GM21528 (cell line): Measurements from ENCODE around the gene TMED6.

Experiments
- ATAC-seq: cut with Tn5 transposase; IDR thresholded peaks from one replicate; pipeline ENCODE4 v1.9.1; 2021; ENCODE audit warnings: mild to moderate bottlenecking, moderate library complexity; ENCODE audit not compliant: unreplicated experiment, low FRiP score

Gene TMED6

GRCh38 chr16:69351309-69352027 lies at the start of gene TMED6:
Gene TMED6, minus strand, starts transcription at chr16:69351786. Its CDS starts 33 bp downstream, at chr16:69351753.
- no peak for ATAC-seq

DNA sequence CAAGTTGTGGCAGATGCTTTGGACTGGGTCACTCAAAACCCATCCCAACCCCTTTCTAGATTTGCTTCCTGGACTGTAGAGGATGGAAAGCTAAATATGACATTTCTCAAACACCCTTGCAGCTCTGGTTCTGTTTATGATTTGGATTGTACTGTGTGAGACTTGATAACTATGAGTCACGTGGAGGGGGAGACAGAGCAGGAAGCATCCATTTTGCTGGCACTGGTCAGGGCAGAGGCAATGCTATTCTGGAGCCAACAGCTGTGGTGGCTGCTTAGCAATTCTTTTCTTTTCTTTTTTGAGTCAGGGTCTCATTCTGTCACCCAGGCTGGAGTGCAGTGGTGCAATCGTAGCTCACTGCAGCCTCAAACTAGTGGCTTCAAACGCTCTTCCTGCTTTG lies 47.8 kb upstream of the TMED6 start:
- ATAC-seq: no peak

DNA sequence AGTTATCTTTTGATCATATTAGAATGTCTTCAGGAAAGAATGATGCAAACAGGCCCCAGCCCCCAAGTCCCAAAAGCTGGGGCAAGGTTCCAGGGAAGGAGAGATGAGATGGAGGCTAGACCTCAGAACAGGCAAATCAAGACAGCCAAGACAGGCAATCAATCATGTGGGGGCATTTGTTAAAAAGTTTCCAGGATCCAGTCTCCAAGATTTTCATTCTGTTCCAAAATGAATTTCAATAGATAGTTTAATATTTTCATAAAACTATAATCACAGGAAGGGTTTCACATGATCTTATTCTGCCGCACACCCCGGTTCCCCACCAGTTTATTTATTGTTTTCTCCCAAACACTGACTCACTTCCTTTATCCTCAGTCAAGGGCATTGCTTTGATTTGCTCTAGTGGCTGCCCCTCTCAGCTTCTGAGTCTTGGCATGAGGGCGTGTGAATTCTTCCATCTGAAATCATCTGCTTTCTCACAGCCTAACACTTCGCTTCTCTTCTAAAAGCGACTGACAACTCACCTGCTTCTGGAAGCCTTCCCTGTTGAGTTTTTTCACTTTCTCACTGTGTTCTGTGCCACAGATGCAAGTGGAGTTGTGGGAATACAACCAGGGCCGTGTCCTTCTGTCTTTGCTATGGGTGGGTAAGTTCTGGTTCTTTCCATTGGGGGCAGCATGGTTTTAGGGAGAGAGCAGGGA lies 46.4 kb upstream of the TMED6 start:
- ATAC-seq: no peak

GRCh38 chr16:69396187-69397061 lies 44.8 kb upstream of the TMED6 start:
- no peak for ATAC-seq

DNA sequence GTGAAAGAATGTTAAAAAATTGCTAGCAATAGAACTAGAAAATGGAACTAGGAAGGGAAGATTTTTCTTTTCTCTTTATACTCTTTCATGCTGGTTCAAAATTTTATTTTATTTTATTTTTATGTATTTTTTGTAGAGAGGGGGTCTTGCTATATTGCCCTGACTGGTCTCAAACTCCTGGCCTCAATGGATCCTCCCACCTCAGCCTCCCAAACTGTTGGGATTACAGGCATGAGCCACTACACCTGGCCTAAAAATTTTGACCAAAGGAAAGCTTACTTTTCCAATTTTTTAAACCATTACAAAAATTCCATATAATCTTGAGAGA lies 44.2 kb upstream of the TMED6 start:
- no peak for ATAC-seq

GRCh38 chr16:69393898-69394849 lies 42.6 kb upstream of the TMED6 start:
- no peak for ATAC-seq

- ATAC-seq: no peak
These were observed 35.0 kb upstream of the TMED6 start for GRCh38 chr16:69386596-69386995.

DNA sequence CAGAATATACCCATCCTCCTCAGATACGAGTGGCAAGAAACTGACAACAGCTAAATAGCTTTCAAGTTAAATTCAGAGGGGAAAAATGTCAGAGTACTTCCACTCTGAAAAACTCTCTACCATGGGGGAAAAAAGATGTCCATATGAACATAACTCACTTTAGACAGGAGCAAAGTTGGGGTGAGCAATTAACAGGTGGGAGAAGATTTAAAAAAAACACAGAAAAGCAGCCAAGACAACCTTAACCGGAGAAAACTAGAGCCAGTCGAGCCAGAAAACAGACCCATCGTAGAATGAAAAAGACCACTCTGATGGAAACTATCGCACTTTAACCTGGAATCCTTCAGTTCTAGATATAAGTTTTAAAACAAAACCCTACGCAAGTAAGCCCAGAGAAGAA lies 33.4 kb upstream of the TMED6 start:
- no peak for ATAC-seq

DNA sequence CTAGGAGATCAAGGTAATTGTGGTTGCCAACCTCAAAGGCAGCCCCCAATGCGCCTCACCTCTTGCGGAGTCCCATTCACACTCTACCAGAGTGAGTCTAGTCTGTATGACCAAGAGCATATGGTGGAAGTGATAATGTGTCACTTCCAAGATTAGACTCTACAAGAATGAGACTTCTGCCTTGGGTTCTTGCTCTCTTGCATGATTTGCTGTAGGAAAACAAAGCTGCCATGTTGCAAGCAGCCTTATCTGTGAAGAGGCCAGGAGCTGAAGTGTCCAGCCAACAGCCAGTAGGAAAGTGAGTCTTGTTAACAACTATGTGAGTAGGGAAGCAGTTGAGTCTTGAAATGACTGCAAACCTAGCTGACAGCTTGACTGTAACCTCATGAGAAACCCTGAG lies 30.8 kb upstream of the TMED6 start:
- no peak for ATAC-seq

DNA sequence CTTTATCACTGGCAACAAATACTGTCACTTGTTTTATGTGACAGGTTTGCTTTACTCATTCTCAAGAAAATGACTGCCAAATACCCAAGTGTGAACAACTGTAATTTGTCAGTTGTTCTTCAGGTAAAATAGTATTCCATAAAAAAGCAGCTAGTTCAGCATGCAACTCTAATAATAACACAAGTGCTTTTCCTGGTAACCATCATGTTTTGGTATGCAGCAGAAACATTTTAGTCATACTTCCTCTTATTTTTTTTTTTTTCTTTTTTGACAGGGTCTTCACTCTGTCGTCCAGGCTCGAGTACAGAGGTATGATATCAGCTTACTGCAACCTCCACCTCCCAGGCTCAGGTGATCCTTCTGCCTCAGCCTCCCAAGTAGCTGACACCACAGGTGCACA lies 29.6 kb upstream of the TMED6 start:
- no peak for ATAC-seq

DNA sequence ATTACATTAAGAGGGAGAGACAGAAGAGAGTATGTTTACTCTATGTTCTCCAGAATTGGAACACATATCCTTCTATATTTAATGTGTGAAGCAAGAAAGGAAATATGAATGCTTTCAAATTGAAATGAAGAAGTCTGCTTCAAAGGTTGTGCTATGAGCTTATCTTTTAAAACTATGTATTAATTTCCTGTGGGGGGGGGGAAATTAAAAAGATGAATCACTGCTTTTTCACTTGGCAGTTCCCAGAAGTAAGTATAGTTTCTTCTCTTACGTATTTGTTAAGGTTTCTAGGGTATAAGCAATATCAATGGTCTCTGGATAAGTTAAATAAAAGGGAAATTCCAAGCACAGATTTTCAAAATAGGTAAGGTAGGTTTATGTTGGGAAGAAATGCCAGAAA lies 27.2 kb upstream of the TMED6 start:
- no peak for ATAC-seq

DNA sequence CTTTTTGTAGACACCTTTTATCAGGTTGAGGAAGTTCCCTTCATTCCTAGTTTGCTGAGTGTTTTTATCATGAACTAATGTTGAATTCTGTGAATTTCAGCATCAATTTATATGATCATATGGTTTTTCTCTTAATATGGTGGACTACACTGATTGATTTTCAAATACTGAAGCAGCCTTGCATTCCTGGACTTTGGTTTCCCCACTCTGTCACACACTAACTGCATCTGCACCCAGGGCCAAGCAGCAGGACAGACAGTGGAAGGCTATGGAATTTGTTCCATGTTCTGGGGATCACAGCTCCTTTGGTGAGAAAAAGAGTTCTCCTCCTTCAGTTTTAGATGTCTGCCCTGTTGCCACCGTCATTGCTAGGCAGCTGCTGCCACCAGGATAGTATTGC lies 26.4 kb upstream of the TMED6 start:
- ATAC-seq: no peak

DNA sequence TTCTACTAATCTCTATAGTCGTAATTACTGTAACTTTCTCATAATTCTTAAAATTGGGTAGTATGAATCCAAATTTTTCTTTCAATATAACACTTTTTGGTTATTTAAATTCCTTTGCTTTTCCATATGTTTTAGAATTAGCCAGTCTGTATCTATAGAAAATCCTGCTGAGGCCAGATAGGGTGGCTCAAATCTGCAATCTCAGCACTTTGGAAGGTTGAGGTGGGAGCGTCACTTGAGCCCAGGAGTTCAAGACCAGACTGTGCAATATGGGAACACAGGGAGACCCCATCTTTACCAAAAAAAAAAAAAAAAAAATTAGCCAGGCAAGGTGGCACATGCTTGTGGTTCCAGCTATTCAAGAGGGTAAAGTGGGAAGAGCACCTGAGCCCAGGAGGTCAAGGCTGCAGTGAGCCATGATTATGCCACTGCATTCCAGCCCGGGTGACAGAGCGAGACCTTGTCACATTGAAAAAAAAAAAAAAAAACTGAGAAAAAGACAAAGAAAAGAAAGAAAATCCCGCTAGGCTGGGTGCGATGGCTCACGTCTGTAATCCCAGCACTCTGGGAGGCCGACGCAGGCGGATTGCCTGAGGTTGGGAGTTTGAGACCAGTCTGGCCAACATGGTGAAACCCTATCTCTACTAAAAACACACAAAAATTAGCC lies 24.9 kb upstream of the TMED6 start:
- no peak for ATAC-seq

DNA sequence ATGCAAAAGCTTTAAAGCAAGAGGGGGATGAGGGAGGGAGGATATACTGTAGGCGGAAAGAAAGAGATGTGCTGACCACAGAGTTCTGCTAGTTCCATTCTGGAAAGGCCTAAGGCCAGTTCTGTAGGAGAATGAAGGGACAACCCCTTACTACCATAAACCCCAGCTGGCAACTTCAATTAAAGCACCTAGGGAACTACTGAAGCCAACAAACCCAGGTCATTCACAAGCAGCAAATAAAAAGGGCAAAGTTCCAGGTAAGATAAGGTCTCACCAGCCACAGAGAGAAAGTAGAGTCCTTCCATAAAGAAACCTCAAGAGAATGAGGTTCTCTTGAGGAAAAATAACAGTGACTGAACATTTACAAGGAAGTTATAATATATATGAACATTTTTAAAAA lies 21.4 kb upstream of the TMED6 start:
- no peak for ATAC-seq

GRCh38 chr16:69371564-69371963 lies 20.0 kb upstream of the TMED6 start:
- ATAC-seq: no peak

GRCh38 chr16:69368866-69369265 lies 17.3 kb upstream of the TMED6 start:
- no peak for ATAC-seq

- no peak for ATAC-seq
These were observed 16.4 kb upstream of the TMED6 start for GRCh38 chr16:69367980-69368379.

DNA sequence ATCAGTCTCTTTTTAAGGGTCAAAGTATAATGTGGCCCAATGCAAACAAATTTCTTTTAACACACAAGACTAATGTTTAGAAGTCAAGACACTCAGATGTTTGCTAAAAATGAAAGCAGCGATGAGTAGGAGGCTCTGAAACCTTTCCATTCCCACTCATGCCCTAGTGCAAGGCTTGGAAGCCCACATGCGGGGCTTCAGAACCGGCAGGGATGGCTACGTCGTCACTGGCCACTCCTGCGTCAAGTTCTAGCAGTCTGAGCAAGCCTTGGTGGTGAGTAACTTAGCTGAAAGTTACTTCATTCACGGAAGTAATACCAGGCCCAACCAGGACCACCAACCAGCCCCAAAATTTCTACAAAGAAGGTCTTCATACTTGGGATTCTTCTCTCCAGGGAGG lies 14.8 kb upstream of the TMED6 start:
- ATAC-seq: no peak

- ATAC-seq: no peak
These were observed 14.3 kb upstream of the TMED6 start for GRCh38 chr16:69365901-69366300.

DNA sequence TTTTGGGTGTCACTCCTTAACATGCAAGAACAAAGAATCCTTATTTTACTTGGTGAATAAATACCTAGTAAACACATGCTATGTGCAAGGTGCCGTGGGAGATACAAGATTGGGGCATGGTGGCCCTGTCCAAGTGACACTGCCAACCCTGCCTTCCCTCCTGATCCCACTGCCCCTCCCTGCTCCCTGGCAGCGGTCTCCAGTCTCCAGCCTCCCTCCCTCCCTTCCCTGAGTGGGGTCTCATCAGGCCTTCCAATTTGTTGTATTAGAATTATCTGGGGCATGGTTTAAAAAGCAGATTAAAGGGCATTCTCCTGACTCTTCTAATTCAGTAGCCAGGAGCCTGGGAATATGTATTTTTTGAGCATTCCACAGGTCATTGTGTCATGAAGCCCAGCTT lies 12.5 kb upstream of the TMED6 start:
- no peak for ATAC-seq
